ENCODE data around the gene DAGLA.

Gene DAGLA

DNA sequence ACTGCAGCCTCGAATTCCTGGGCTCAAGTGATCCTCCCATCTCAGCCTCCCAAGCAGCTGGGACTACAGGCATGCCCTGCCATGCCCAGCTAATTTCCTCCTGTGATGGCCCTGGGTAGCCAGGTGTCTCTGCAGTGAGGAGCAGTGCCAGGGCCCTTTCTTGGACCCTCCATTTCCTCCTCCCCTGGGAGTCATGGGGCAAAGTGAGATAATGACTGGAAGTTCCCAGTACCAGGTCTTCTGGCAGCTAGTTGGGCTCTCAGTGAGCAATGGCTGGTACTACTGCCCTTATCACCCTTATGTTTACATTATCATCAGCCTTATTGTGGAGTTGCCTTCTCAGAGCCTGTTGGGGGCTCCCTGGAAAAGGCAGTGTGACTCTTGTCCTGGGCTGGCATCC lies 17.6 kb downstream of the DAGLA start:
- no peak overlapping the region for H3K27ac ChIP-seq
- no peaks in the 10 kb centered on the region for H3K36me3 ChIP-seq
- no peaks in the 10 kb centered on the region for H3K27me3 ChIP-seq
- H3K4me1 ChIP-seq, result peaks cover 0 to 80% (median 38%) of the 10 kb centered on the region in 4 donors
- no peak for DNase-seq
- TF ChIP-seq, protein P1, sequence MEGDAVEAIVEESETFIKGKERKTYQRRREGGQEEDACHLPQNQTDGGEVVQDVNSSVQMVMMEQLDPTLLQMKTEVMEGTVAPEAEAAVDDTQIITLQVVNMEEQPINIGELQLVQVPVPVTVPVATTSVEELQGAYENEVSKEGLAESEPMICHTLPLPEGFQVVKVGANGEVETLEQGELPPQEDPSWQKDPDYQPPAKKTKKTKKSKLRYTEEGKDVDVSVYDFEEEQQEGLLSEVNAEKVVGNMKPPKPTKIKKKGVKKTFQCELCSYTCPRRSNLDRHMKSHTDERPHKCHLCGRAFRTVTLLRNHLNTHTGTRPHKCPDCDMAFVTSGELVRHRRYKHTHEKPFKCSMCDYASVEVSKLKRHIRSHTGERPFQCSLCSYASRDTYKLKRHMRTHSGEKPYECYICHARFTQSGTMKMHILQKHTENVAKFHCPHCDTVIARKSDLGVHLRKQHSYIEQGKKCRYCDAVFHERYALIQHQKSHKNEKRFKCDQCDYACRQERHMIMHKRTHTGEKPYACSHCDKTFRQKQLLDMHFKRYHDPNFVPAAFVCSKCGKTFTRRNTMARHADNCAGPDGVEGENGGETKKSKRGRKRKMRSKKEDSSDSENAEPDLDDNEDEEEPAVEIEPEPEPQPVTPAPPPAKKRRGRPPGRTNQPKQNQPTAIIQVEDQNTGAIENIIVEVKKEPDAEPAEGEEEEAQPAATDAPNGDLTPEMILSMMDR (IDR thresholded peaks at IDR 0.05), result no peak
- H3K9me3 ChIP-seq, result no peaks in the 10 kb centered on the region
- no peak overlapping the region for H3K4me3 ChIP-seq
- intact Hi-C loops (cut with DNase I; ENCODE audit: low total_unique reads), result no loop called here

DNA sequence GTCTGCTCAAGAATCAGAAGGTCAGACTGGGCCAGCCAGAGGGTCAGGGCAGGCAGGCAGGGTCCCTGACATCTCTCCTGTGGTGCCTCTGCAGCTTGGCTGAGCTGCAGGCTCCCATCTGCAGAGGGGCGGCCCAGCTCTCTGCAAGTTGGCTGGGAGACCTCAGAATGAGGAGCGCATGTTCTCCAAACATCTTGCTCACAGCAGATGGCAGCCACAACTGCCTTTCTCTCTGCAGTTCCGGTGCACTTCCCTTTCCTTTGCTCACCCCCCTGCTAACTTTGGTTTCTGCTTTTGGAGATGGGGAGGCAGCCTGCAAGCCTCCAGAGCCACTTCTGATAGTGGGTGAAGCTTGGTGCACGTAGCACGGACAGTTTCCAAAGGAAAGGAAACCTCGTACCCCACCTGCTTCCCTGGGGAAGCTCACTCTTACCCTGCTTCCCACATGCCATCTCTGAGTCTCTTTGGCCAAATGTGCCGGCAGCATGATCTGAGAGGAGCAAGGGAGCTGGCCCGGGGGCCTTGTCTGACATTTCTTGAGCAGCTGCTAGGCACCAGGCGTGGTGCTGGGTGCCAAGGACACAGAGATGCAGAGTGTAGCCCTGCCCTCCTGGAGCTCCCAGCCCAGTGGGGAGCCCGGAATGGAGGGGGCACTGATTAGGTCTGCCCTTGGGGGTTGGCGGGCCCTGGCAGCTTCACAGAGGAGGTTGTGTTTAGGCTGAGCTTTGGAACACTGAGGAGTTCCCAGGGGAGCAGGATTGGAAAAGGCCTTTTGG lies 18.2 kb downstream of the DAGLA start:
- DNase-seq, result no peak
- H3K4me3 ChIP-seq, result no peak overlapping the region
- H3K27me3 ChIP-seq, result no peaks in the 10 kb centered on the region
- peaks cover 0 to 79% (median 38%) of the 10 kb centered on the region in 4 donors for H3K4me1 ChIP-seq
- no peaks in the 10 kb centered on the region for H3K9me3 ChIP-seq
- TF ChIP-seq, protein P1 (IDR thresholded peaks at IDR 0.05), result no peak
- H3K27ac ChIP-seq, result no peak overlapping the region
- intact Hi-C loops (cut with DNase I; ENCODE audit: low total_unique reads), result no loop called here
- H3K36me3 ChIP-seq, result no peaks in the 10 kb centered on the region

- peaks cover 0 to 65% (median 35%) of the 10 kb centered on the region in 4 donors for H3K4me1 ChIP-seq
- H3K27ac ChIP-seq, result no peak overlapping the region
- H3K27me3 ChIP-seq, result no peaks in the 10 kb centered on the region
- H3K9me3 ChIP-seq, result no peaks in the 10 kb centered on the region
- no peak overlapping the region for H3K4me3 ChIP-seq
- TF ChIP-seq, protein P1 (IDR thresholded peaks at IDR 0.05), result no peak
- no peak for DNase-seq
- intact Hi-C loops (cut with DNase I; ENCODE audit: low total_unique reads), result no loop called here
- H3K36me3 ChIP-seq, result no peaks in the 10 kb centered on the region
Observed at GRCh38 chr11:61699737-61700160, 19.6 kb downstream of the DAGLA start.

DNA sequence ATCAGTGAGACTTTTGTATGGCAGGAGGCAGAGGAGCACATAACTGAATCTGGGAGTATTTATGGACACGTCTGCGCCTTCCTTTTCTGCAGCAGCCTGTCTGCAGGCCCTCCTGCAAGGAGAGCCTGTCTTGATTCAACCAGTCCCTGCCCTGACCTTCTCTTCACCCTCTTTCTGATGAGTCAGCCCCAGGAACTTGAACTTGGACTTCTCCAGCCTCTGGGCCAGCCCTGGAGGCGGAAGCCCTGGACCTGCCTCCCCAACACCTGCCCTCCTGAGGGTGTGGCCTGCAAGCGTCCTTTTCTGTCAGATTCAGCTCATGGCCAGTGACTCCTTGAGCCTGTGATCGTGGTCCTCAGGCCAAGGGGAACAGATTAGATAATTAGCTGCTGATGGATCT lies 20.0 kb downstream of the DAGLA start:
- Histone ChIP-seq H3K27me3 (no peaks in the 10 kb centered on the region), H3K9me3 (no peaks in the 10 kb centered on the region), H3K36me3 (no peaks in the 10 kb centered on the region), H3K4me1 (peaks cover 0 to 60% (median 32%) of the 10 kb centered on the region in 4 donors), H3K27ac (no peak overlapping the region), H3K4me3 (no peak overlapping the region)
- intact Hi-C loops (cut with DNase I; ENCODE audit: low total_unique reads), result no loop called here
- TF ChIP-seq, protein P1 (IDR thresholded peaks at IDR 0.05), result no peak
- DNase-seq, result no peak

GRCh38 chr11:61700720-61701119 lies 20.5 kb downstream of the DAGLA start:
- peaks cover 0 to 55% (median 28%) of the 10 kb centered on the region in 4 donors for H3K4me1 ChIP-seq
- no peak overlapping the region for H3K27ac ChIP-seq
- H3K36me3 ChIP-seq, result no peaks in the 10 kb centered on the region
- H3K27me3 ChIP-seq, result no peaks in the 10 kb centered on the region
- H3K9me3 ChIP-seq, result no peaks in the 10 kb centered on the region
- TF ChIP-seq, protein P1 (IDR thresholded peaks at IDR 0.05), result no peak
- H3K4me3 ChIP-seq, result no peak overlapping the region
- DNase-seq, result no peak
- intact Hi-C loops (cut with DNase I; ENCODE audit: low total_unique reads), result no loop called here

Measured in tibial artery (tissue), 4 donors.